GM21423 (cell line): ENCODE measurements around the gene ATG4A.

Experiments
- ATAC-seq: cut with Tn5 transposase; IDR thresholded peaks from one replicate; pipeline ENCODE4 v1.9.1; 2021; ENCODE audit warnings: mild to moderate bottlenecking, moderate library complexity; ENCODE audit not compliant: unreplicated experiment

Gene ATG4A

GRCh38 chrX:108121291-108121690 lies 29.7 kb downstream of the ATG4A start:
- ATAC-seq, result no peak

DNA sequence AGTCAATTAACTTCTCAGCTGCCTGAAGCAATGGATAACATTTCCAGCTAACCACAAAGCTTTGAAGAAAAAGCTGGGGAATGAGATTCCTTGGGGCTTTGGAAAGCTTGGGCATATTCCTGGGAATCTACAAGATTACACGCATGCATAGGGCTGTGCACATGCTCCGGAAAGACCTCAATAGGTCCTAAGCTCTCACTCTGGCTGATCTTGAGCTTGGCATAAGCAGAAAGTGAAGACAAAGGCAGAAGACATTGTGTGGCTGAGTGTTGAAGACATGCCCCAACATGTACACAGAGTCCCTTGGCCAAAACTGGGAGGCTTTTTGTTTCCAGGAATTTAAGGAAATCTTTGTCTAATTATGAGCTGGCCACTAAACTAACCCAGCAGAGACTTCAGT lies 31.2 kb downstream of the ATG4A start:
- ATAC-seq, result no peak

DNA sequence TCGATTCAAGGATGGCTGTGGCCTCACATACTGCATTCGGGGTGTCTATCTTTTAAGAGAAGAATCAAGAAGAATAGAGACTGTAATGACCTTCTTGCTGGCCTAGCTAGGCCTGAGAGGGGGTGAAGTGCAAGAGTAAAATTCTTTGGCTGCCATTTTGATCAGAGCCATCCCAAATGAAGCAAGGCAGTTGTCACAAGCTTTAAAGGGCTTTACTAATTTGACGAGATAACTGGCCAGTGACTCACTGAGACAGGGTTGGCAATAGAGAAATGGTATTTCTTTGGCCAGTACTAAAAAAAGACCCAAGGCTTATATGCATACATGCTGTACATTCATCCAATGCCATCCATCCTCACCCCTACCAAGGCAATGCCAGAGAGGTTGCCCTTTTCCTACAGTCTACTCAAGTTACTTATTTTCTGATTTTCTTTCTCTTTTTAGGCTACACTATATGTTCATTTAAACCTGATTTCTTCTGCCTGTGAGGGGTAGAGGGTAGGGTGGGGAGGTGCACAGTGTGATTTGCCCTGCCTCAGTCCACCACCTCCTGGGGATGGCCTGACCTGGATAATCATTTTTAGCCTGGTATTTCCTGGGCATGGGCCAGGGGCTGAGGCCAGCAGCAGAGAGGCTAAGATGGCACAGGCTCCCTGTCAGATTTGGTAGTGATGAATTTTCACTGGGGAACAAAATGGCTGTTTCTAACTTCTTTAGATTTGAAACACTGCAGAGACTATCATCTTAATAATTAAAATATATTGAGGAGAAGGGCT lies 32.2 kb downstream of the ATG4A start:
- ATAC-seq, result no peak

- ATAC-seq, result no peak
Observed at GRCh38 chrX:108126661-108127060, 35.1 kb downstream of the ATG4A start.

GRCh38 chrX:108127152-108127551 lies 35.6 kb downstream of the ATG4A start:
- no peak for ATAC-seq

DNA sequence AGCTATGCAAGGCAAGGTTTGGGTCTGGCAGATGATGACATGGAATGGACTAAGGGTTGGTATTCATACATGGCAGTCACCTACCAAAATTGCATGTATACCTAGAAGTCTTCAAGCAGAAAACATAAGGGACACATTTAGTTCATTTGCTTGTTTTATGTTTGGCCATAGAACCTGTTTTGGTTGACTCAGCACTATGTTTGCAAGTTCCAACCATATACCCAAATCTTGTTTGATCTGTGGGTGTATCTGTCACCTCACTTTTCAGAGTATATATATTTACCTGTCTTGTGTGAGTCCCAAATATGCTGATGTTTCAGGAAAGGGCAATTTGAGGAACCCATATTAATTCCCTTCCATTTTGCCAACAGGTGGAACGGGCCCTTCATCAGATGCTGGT lies 39.3 kb downstream of the ATG4A start:
- ATAC-seq, result no peak

DNA sequence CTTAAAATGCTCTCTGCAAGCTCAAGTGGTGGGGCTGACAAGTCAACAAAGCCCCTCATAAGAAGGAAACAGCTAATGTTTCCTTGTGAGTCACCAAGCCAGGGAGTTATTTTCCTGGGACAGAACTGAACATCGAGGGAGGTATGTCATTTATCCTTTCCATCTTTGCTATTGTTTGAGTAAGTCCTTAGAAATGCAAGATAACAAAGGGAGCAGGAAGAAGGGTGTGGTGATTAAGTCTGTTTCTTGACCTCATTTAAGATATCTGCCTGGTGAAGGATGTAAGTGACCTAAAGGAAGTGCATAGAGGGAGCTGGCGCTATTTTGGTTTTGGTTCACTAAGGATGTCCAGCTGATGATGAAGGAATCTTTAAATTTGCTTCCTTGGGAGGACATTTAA lies 39.9 kb downstream of the ATG4A start:
- ATAC-seq, result no peak

GRCh38 chrX:108132034-108132433 lies 40.5 kb downstream of the ATG4A start:
- ATAC-seq, result no peak

- ATAC-seq, result no peak
Observed at GRCh38 chrX:108132876-108133275, 41.3 kb downstream of the ATG4A start.

GRCh38 chrX:108134724-108135123 lies 43.1 kb downstream of the ATG4A start:
- no peak for ATAC-seq

DNA sequence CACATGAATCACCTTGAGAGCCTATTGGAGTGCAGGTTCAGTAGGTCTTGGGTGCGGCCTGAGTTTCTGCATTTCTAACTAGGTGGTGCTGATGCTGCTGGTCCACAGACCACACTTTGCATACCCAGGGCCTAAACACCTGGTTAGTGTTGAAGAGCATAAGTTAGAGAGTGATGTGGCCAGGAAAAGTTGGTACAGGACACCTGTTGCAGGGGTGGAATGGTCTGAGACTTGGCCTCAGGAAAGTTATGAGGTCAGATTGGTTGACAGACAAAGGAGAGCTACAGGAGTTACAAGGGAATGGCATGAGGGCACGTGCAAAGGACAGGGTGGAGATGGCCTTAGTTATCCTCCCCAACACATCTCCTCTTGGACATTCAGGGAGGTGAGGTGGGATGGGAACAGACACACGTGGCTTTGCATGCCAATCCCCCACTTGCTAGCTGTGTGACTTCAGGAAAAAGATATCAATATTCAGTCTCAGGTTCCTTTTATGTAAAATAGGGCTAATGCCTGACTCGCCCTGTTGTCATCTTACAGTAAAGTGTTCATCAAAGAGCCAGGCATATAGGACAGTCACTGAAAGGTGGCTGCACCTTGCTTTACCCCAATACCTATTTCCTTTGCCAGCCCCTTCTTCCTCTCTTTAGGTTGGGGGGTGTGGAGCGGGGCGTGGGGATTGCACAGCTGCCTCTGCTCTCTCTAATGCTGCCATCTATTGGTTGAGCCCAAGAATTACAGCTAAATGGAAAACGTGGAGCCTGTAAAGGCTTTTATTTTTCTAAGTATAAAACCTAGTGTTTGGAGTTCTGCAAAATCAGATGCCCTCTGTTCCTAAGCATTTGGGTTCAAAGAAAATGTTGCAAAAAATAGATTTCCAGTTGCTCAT lies 47.5 kb downstream of the ATG4A start:
- no peak for ATAC-seq

- peak; percentile 85 for ATAC-seq
Observed at GRCh38 chrX:108148524-108148923, 56.9 kb downstream of the ATG4A start.

DNA sequence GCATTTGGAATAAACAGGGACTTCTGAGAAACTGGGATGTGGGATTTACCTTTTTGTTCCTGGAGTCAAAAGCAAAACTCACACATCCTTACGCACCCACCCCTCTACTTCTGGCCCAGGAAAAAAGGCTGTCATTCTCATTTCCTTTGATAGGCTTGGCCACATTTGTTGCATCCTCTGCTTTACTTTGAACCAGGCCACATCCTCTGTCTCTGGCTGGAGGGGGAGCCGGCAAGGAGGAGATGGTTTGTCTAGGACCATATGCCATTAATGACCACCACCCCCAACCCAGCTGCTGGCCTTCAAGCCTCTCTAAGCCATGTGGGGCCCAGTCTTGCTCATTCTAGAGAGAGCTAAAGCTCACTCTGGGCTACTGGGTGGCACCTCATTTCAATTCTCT lies 64.5 kb downstream of the ATG4A start:
- ATAC-seq, result no peak

DNA sequence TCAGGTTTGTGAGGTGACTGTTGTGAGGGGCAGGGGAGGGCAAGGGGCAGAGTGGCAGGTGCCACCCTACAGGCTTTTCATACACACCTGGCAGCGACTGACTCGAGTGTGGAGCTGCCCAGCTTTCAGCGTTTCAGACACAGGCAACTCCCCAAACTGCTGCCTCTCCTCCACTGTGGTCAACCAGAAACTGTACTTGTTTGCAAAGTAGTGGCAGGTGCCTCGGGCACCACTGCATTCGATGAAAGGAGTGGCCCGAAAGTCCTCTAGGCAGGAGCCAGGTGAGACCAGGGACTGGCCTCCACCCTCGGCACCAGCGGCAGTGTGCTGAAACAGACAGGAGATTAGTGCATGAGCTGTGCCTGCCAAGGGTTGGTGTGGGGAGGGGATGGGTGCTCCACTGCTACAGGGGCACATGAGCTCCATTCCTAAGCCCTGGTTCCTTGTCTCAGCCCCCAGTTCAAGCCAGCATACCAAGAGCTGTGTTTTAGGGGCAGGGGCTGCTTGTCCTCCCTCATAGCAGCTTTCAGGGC lies 65.4 kb downstream of the ATG4A start:
- ATAC-seq, result no peak

DNA sequence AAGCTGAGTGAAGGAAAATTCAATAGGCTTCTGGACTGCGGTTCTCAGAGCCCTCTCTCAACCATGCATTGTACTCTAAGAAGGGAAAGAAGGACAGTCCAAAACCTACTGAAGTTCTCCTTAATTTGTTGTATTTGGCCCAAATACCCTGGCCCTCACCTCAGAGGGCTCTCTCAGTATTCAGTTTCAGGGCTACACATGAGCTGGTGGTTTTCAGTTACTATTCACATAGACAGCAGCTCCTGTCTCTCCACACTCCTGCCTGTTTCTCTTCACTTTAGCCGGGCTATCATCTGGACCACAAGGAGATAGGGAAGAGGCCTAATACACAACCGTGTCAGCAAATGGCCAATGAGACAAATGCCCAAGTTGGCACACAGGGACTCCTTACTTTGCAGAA lies 66.0 kb downstream of the ATG4A start:
- ATAC-seq, result no peak

- ATAC-seq, result no peak
Observed at GRCh38 chrX:108159028-108159670, 67.6 kb downstream of the ATG4A start.

DNA sequence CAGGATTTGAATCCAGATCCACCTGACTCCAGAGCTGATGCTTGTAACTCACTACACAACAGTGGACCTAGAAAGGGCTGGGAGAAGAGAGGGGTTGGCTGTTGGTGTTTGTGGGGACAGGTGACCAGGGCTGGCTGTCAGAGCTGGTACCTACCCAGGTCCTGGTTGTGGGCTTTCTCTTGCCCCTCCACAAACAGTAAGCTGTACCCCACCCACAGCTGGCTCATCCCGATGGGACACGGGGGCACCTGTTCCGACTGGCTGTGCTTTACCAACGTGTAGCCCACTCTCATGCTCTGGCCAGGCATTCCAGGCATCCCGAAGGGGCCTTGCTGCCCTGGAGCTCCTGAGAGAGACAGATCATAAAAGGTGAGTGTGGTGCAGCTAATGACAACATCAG lies 68.7 kb downstream of the ATG4A start:
- ATAC-seq, result no peak

DNA sequence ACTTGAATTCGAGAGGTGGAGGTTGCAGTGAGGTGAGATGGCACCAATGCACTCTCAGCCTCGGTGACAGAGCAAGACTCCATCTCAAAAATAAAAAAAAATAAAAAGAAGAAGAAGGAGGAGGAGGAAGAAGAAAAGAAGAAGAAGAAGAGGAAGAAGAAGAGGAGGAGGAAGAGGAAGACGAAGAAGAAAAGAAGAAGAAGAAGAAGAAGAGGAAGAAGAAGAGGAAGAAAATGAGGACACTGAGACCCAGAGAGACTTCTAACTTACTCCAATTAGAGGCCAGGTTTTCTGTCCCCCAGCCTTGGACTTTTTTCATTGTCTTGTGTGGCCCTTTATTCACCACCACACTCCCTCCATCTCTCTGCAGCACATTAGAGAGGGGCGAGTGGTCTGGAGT lies 70.7 kb downstream of the ATG4A start:
- ATAC-seq, result no peak

DNA sequence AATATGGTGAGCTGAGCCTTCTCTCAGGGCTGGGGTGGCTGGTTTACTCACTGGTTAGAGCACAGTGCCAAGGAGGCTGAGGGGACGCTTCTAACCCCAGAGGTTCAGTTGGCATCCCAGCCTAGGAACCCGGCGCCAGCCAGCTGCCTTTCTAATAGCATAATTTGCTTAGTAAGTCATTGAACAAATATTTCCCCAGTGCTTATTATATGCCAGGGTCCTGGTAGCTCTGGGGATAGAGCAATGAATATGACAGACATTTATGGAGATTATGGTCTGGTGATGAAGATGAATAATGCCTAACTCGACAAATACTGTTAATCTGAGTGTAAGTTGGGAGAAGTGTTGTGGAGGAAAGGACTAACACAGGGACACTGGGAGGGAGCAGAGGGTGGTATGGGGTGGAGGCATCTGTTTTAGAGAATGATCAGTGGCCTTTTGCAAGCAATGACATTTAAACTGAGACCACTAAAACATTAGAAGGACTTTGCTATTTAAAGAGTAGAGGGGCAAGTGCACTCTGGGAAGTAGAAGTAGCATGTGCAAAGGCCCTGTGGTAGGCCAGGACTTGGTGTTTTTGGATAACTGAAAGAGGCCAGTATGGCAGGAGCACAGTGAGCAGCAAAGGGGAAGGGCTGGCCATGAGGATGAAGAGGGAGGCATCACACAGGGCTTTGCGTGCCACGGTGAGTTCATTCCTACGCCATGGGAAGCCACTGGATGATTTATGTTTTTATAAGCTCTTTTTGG lies 71.9 kb downstream of the ATG4A start:
- no peak for ATAC-seq

GRCh38 chrX:108165383-108166111 lies 74.0 kb downstream of the ATG4A start:
- ATAC-seq, result no peak
